Loucy (cell line): ENCODE results near the gene NBAS.

ENCODE experiments used
- H2AFZ ChIP-seq: fragments of 200-600 bp; sonication (generic); 2 replicates; pipeline ENCODE4 v1.6.0; 2016; ENCODE audit warnings: antibody characterized with exemption, mild to moderate bottlenecking, low read length, moderate library complexity
- H3F3A ChIP-seq: fragments of 200-600 bp; 2 replicates; pipeline ENCODE4 v1.6.0; 2016; ENCODE audit warnings: antibody characterized with exemption, low read depth, mild to moderate bottlenecking
- H3K27me3 ChIP-seq: fragments of 200-600 bp; sonication (generic); 2 replicates; pipeline ENCODE4 v1.6.1; 2014; ENCODE audit warnings: low read length, mild to moderate bottlenecking; ENCODE audit not compliant: insufficient read depth, poor library complexity, severe bottlenecking
- H3K36me3 ChIP-seq: fragments of 200-600 bp; sonication (generic); 2 replicates; pipeline ENCODE4 v1.6.1; 2016; ENCODE audit warnings: low read length; ENCODE audit not compliant: insufficient read depth
- H3K4me1 ChIP-seq: fragments of 200-600 bp; sonication (generic); 2 replicates; pipeline ENCODE4 v1.5.1; 2014; ENCODE audit warnings: low read length, mild to moderate bottlenecking; ENCODE audit not compliant: insufficient read depth, poor library complexity, severe bottlenecking
- H3K4me2 ChIP-seq: fragments of 200-600 bp; sonication (generic); 2 replicates; pipeline ENCODE4 v1.6.0; 2014; ENCODE audit warnings: antibody characterized with exemption, low read length, low read depth, mild to moderate bottlenecking; ENCODE audit not compliant: poor library complexity, severe bottlenecking
- H3K4me3 ChIP-seq: fragments of 200-600 bp; sonication (generic); 2 replicates; pipeline ENCODE4 v1.5.1; 2014; ENCODE audit warnings: low read length, mild to moderate bottlenecking, mixed read lengths; ENCODE audit not compliant: poor library complexity, severe bottlenecking
- H3K79me2 ChIP-seq: fragments of 200-600 bp; sonication (generic); 2 replicates; pipeline ENCODE4 v1.6.1; 2014; ENCODE audit warnings: low read length; ENCODE audit not compliant: insufficient read depth
- H3K9ac ChIP-seq: fragments of 200-600 bp; sonication (generic); 2 replicates; pipeline ENCODE4 v1.6.0; 2014; ENCODE audit warnings: mild to moderate bottlenecking, low read depth, low read length, moderate library complexity; ENCODE audit not compliant: poor library complexity, severe bottlenecking
- H3K9me2 ChIP-seq: fragments of 200-600 bp; sonication (generic); replicated peaks from 2 replicates; pipeline ENCODE4 v1.6.1; 2016; ENCODE audit warnings: low read depth, low read length, mixed read lengths
- H3K9me3 ChIP-seq: fragments of 200-600 bp; sonication (generic); 2 replicates; pipeline ENCODE4 v1.6.1; 2014; ENCODE audit warnings: mild to moderate bottlenecking, antibody characterized with exemption, low read length, low read depth; ENCODE audit not compliant: insufficient read depth
- H4K20me1 ChIP-seq: fragments of 200-600 bp; sonication (generic); 2 replicates; pipeline ENCODE4 v1.6.0; 2014; ENCODE audit warnings: antibody characterized with exemption, low read length, mild to moderate bottlenecking; ENCODE audit not compliant: insufficient read depth, poor library complexity, severe bottlenecking
- CTCF ChIP-seq: fragments of 200-600 bp; sonication (generic); conservative IDR thresholded peaks from 2 replicates; pipeline ENCODE4 v1.5.1; 2014; ENCODE audit warnings: mild to moderate bottlenecking, antibody characterized with exemption, low read length
- EZH2phosphoT487 ChIP-seq: fragments of 200-600 bp; IDR thresholded peaks from 2 replicates; pipeline ENCODE4 v1.6.1; 2018; ENCODE audit warnings: antibody characterized with exemption, mild to moderate bottlenecking, moderate library complexity, borderline replicate concordance

NBAS gene

GRCh38 chr2:15584316-15584715 is 23.2 kb upstream of the NBAS start:
- no peaks in the 10 kb centered on the region for H3K4me1 ChIP-seq
- no peaks in the 10 kb centered on the region for H3K36me3 ChIP-seq
- H3K4me3 ChIP-seq = no peak overlapping the region
- H3K9me2 ChIP-seq = no peaks in the 10 kb centered on the region
- H3K4me2 ChIP-seq = no peak overlapping the region
- H3K9me3 ChIP-seq = no peaks in the 10 kb centered on the region
- H3K79me2 ChIP-seq = no peaks in the 10 kb centered on the region
- no peaks in the 10 kb centered on the region for H3K27me3 ChIP-seq
- no peak overlapping the region for H3K9ac ChIP-seq
- no peaks in the 10 kb centered on the region for H4K20me1 ChIP-seq
- TF ChIP-seq EZH2phosphoT487 (no peak), CTCF (no peak)
- H2AFZ ChIP-seq = no peak overlapping the region
- H3F3A ChIP-seq = no peaks in the 10 kb centered on the region

- no peaks in the 10 kb centered on the region for H3K4me1 ChIP-seq
- no peaks in the 10 kb centered on the region for H3K9me3 ChIP-seq
- H4K20me1 ChIP-seq = no peaks in the 10 kb centered on the region
- H3K27me3 ChIP-seq = no peaks in the 10 kb centered on the region
- TF ChIP-seq CTCF = no peak
- no peak for TF ChIP-seq EZH2phosphoT487
- H3K4me2 ChIP-seq = no peak overlapping the region
- no peaks in the 10 kb centered on the region for H3K79me2 ChIP-seq
- H3K4me3 ChIP-seq = no peak overlapping the region
- no peak overlapping the region for H3K9ac ChIP-seq
- no peaks in the 10 kb centered on the region for H3K36me3 ChIP-seq
- H2AFZ ChIP-seq = no peak overlapping the region
- H3K9me2 ChIP-seq = no peaks in the 10 kb centered on the region
- no peaks in the 10 kb centered on the region for H3F3A ChIP-seq
These were observed 22.7 kb upstream of the NBAS start for GRCh38 chr2:15583826-15584225.

- Histone ChIP-seq H3K79me2 (no peaks in the 10 kb centered on the region), H3K36me3 (no peaks in the 10 kb centered on the region), H3F3A (no peaks in the 10 kb centered on the region), H3K9me3 (no peaks in the 10 kb centered on the region), H2AFZ (no peak overlapping the region), H3K4me1 (no peaks in the 10 kb centered on the region), H3K9ac (no peak overlapping the region), H3K4me2 (no peak overlapping the region), H3K9me2 (no peaks in the 10 kb centered on the region), H4K20me1 (no peaks in the 10 kb centered on the region), H3K27me3 (no peaks in the 10 kb centered on the region), H3K4me3 (no peak overlapping the region)
- TF ChIP-seq EZH2phosphoT487 (no peak), CTCF (no peak)
These were observed 21.7 kb upstream of the NBAS start for GRCh38 chr2:15582710-15583357.
